OCI-LY1 (cell line): ENCODE measurements around the gene SDK1.

ENCODE experiments used
- H2AFZ ChIP-seq: fragments of 200-600 bp; sonication (generic), shearing (Covaris generic); 2 replicates; pipeline ENCODE4 v1.6.0; 2014; ENCODE audit warnings: antibody characterized with exemption, mild to moderate bottlenecking, low read length
- H3F3A ChIP-seq: fragments of 200-600 bp; sonication (generic), shearing (Covaris generic); 2 replicates; pipeline ENCODE4 v1.6.0; 2014; ENCODE audit warnings: mild to moderate bottlenecking, antibody characterized with exemption, low read length, moderate library complexity; ENCODE audit not compliant: insufficient read depth
- H3K27ac ChIP-seq: fragments of 200-600 bp; sonication (generic); 2 replicates; pipeline ENCODE4 v1.5.1; 2014; ENCODE audit warnings: low read length, mixed run types, mild to moderate bottlenecking, low read depth; ENCODE audit not compliant: poor library complexity, severe bottlenecking
- H3K27me3 ChIP-seq: fragments of 200-600 bp; sonication (generic); 2 replicates; pipeline ENCODE4 v1.6.0; 2014; ENCODE audit warnings: antibody characterized with exemption, mild to moderate bottlenecking, low read length, moderate library complexity; ENCODE audit not compliant: insufficient read depth
- H3K36me3 ChIP-seq: fragments of 200-600 bp; sonication (generic); 2 replicates; pipeline ENCODE4 v1.6.1; 2014; ENCODE audit warnings: mild to moderate bottlenecking, antibody characterized with exemption, low read length, moderate library complexity, mixed read lengths; ENCODE audit not compliant: insufficient read depth
- H3K4me1 ChIP-seq: fragments of 200-600 bp; sonication (generic); 2 replicates; pipeline ENCODE4 v1.5.1; 2014; ENCODE audit warnings: mild to moderate bottlenecking, low read length, moderate library complexity; ENCODE audit not compliant: insufficient read depth, severe bottlenecking
- H3K4me2 ChIP-seq: fragments of 200-600 bp; sonication (generic), shearing (Covaris generic); 2 replicates; pipeline ENCODE4 v1.6.1; 2014; ENCODE audit warnings: low read length
- H3K4me3 ChIP-seq: fragments of 200-600 bp; sonication (generic); 2 replicates; pipeline ENCODE4 v1.5.1; 2014; ENCODE audit warnings: low read length, low read depth, mild to moderate bottlenecking, mixed read lengths; ENCODE audit not compliant: poor library complexity, severe bottlenecking
- H3K79me2 ChIP-seq: fragments of 200-600 bp; shearing (Covaris generic); 2 replicates; pipeline ENCODE4 v1.6.1; 2016; ENCODE audit warnings: mixed run types, low read length, mixed read lengths; ENCODE audit not compliant: insufficient read depth
- H3K9ac ChIP-seq: fragments of 200-600 bp; sonication (generic), shearing (Covaris generic); 2 replicates; pipeline ENCODE4 v1.6.1; 2014; ENCODE audit warnings: mild to moderate bottlenecking, low read length, mixed read lengths
- H3K9me2 ChIP-seq: fragments of 200-600 bp; sonication (generic), shearing (Covaris generic); 2 replicates; pipeline ENCODE4 v1.6.1; 2014; ENCODE audit warnings: low read depth, mild to moderate bottlenecking, low read length, mixed read lengths
- H3K9me3 ChIP-seq: fragments of 200-600 bp; shearing (Covaris generic); 2 replicates; pipeline ENCODE4 v1.6.1; 2014; ENCODE audit warnings: low read length, mixed read lengths
- H4K20me1 ChIP-seq: fragments of 200-600 bp; sonication (generic), shearing (Covaris generic); 2 replicates; pipeline ENCODE4 v1.6.0; 2016; ENCODE audit warnings: mild to moderate bottlenecking, low read length; ENCODE audit not compliant: insufficient read depth
- CTCF ChIP-seq: fragments of 200-600 bp; sonication (generic), shearing (Covaris generic); IDR thresholded peaks from 2 replicates; pipeline ENCODE4 v1.5.1; 2017; ENCODE audit warnings: mild to moderate bottlenecking, antibody characterized with exemption, low read length, moderate library complexity, mixed read lengths
- EZH2 ChIP-seq: fragments of 200-600 bp; sonication (generic), shearing (Covaris generic); IDR thresholded peaks from 2 replicates; pipeline ENCODE4 v1.8.0; 2017; ENCODE audit warnings: borderline replicate concordance, mixed run types, mild to moderate bottlenecking, antibody characterized with exemption, low read length, moderate library complexity, mixed read lengths

Gene SDK1

GRCh38 chr7:4220011-4220410, 919.0 kb downstream of the SDK1 start:
- no peak overlapping the region for H2AFZ ChIP-seq
- no peaks in the 10 kb centered on the region for H3F3A ChIP-seq
- TF ChIP-seq EZH2 (no peak), CTCF (no peak)
- no peak overlapping the region for H3K9ac ChIP-seq
- no peaks in the 10 kb centered on the region for H3K4me1 ChIP-seq
- no peak overlapping the region for H3K27ac ChIP-seq
- H3K36me3 ChIP-seq, result no peaks in the 10 kb centered on the region
- no peak overlapping the region for H3K4me2 ChIP-seq
- H3K9me3 ChIP-seq, result no peaks in the 10 kb centered on the region
- H3K79me2 ChIP-seq, result no peaks in the 10 kb centered on the region
- H4K20me1 ChIP-seq, result no peaks in the 10 kb centered on the region
- no peaks in the 10 kb centered on the region for H3K27me3 ChIP-seq
- no peak overlapping the region for H3K4me3 ChIP-seq
- H3K9me2 ChIP-seq, result no peaks in the 10 kb centered on the region

GRCh38 chr7:4221043-4221442, 920.0 kb downstream of the SDK1 start:
- Histone ChIP-seq H3K4me1 (no peaks in the 10 kb centered on the region), H3K4me3 (no peak overlapping the region)
- TF ChIP-seq CTCF, result no peak
- TF ChIP-seq EZH2, result no peak

GRCh38 chr7:4222676-4223075, 921.6 kb downstream of the SDK1 start:
- H3K4me2 ChIP-seq, result no peak overlapping the region
- no peaks in the 10 kb centered on the region for H3F3A ChIP-seq
- no peaks in the 10 kb centered on the region for H3K9me3 ChIP-seq
- H3K79me2 ChIP-seq, result no peaks in the 10 kb centered on the region
- TF ChIP-seq CTCF, result no peak
- TF ChIP-seq EZH2, result no peak
- no peak overlapping the region for H2AFZ ChIP-seq
- H4K20me1 ChIP-seq, result no peaks in the 10 kb centered on the region
- H3K4me3 ChIP-seq, result no peak overlapping the region
- H3K9ac ChIP-seq, result no peak overlapping the region
- H3K27ac ChIP-seq, result no peak overlapping the region
- H3K9me2 ChIP-seq, result no peaks in the 10 kb centered on the region
- no peaks in the 10 kb centered on the region for H3K4me1 ChIP-seq
- no peaks in the 10 kb centered on the region for H3K27me3 ChIP-seq
- no peaks in the 10 kb centered on the region for H3K36me3 ChIP-seq

More at GRCh38 chr7:4221043-4221442, 920.0 kb downstream of the SDK1 start:
- Histone ChIP-seq H3K27me3 (no peaks in the 10 kb centered on the region), H3K36me3 (no peaks in the 10 kb centered on the region), H3K9ac (no peak overlapping the region), H3K9me2 (no peaks in the 10 kb centered on the region), H2AFZ (no peak overlapping the region), H4K20me1 (no peaks in the 10 kb centered on the region), H3K9me3 (no peaks in the 10 kb centered on the region), H3K27ac (no peak overlapping the region), H3K4me2 (no peak overlapping the region), H3F3A (no peaks in the 10 kb centered on the region), H3K79me2 (no peaks in the 10 kb centered on the region)
